ENCODE data around the gene ACO2. TPM values are rescaled to one million over a fixed set of nuclear protein-coding genes. Genes with fewer than 3 reads are reported as not detected.

Gene ACO2
- total RNA-seq, 2 experiments from 2014 or later, result 90.0 to 93.3 TPM

DNA sequence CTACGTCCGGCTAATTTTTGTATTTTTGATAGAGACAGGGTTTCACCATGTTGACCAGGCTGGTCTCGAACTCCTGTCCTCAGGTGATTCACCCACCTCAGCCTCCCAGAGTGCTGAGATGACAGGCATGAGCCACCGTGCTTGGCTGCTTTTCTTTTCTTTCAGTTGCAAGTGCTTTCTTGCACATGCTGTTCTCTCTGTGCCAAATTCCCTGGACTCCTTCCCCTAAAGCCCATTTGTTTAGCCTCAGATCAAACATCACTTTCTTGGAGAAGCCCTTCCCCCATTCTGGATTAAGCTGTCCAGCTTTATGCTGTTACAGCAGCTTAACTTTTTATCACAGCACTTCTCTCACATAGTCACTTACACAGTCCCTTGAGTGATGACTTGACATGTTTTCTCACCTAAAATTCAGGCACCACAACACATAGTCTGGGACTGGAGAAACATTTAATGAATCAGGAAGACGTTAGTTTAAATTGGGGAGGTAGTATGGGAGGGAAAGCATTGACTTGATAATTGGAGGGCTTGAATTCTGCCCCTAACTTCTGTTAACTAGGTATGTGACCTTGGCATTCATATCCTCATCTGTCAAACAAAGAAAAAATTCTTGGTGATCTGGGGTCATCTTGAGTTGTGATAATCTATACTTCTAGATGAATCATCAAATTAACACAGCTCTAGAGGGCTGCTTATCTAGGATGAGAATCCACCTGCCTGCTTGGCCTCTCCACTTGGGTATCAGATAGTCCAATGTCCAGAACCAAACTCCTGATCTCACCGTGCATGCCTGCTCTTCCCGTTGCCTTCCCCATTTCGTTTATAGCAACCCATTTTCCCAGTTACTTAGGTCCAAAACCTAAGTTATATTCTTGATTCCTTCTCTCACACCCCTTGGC lies 18.4 kb downstream of the ACO2 start:
- H3K27me3 Mint-ChIP-seq, result no peaks in the 10 kb centered on the region
- H3K4me1 Mint-ChIP-seq, result peaks cover 15% of the 10 kb centered on the region
- peaks cover 2% of the 10 kb centered on the region for H3K36me3 Mint-ChIP-seq
- DNase-seq (no peak), ATAC-seq (no peak)
- H3K27ac Mint-ChIP-seq, result no peak overlapping the region
- no peaks in the 10 kb centered on the region for H3K9me3 Mint-ChIP-seq (ENCODE audit: low read depth)
- H3K4me3 Mint-ChIP-seq, result no peak overlapping the region
- CTCF ChIA-PET, result interaction anchor here (1.5 kb wide), 1 partner anchor 39 kb away, joined by 3 read pairs; no protein-coding TSS in a partner anchor

GRCh38 chr22:41488076-41488475 lies 19.2 kb downstream of the ACO2 start:
- peaks cover 2% of the 10 kb centered on the region for H3K36me3 Mint-ChIP-seq
- H3K9me3 Mint-ChIP-seq (ENCODE audit: low read depth), result no peaks in the 10 kb centered on the region
- no peak overlapping the region for H3K4me3 Mint-ChIP-seq
- CTCF ChIA-PET, result interaction anchor here (1.1 to 1.2 kb wide), 2 partner anchors 30 to 179 kb away, joined by 3 to 4 read pairs; no protein-coding TSS in a partner anchor
- H3K27me3 Mint-ChIP-seq, result no peaks in the 10 kb centered on the region
- H3K27ac Mint-ChIP-seq, result no peak overlapping the region
- ATAC-seq (no peak), DNase-seq (no peak)
- H3K4me1 Mint-ChIP-seq, result peaks cover 8% of the 10 kb centered on the region

GRCh38 chr22:41488596-41489385 lies 19.9 kb downstream of the ACO2 start:
- Mint-ChIP-seq H3K4me1 (peaks cover 8% of the 10 kb centered on the region), H3K27ac (no peak overlapping the region), H3K36me3 (peaks cover 2% of the 10 kb centered on the region), H3K9me3 (ENCODE audit: low read depth) (no peaks in the 10 kb centered on the region), H3K4me3 (no peak overlapping the region), H3K27me3 (no peaks in the 10 kb centered on the region)
- no peak for DNase-seq
- CTCF ChIA-PET, result interaction anchor here (1.1 to 1.2 kb wide), 2 partner anchors 29 to 180 kb away, joined by 3 to 4 read pairs; no protein-coding TSS in a partner anchor
- no peak for ATAC-seq

- Mint-ChIP-seq H3K4me1 (peaks cover 2% of the 10 kb centered on the region), H3K27ac (no peak overlapping the region), H3K36me3 (peaks cover 4% of the 10 kb centered on the region), H3K9me3 (ENCODE audit: low read depth) (no peaks in the 10 kb centered on the region), H3K4me3 (no peak overlapping the region), H3K27me3 (no peaks in the 10 kb centered on the region)
- ATAC-seq (no peak), DNase-seq (no peak)
- CTCF ChIA-PET, result interaction anchor here (0.5 to 2.7 kb wide), 3 partner anchors 35 to 1036 kb away, joined by 3 to 10 read pairs (median 3); no protein-coding TSS in a partner anchor
These were observed 22.6 kb downstream of the ACO2 start for GRCh38 chr22:41491374-41492100.

GRCh38 chr22:41498303-41498835 lies 29.5 kb downstream of the ACO2 start:
- H3K27ac Mint-ChIP-seq, result no peak overlapping the region
- no peaks in the 10 kb centered on the region for H3K4me1 Mint-ChIP-seq
- peaks cover 2% of the 10 kb centered on the region for H3K36me3 Mint-ChIP-seq
- H3K9me3 Mint-ChIP-seq (ENCODE audit: low read depth), result no peaks in the 10 kb centered on the region
- ATAC-seq, result no peak
- no peak overlapping the region for H3K4me3 Mint-ChIP-seq
- no peak for DNase-seq
- H3K27me3 Mint-ChIP-seq, result no peaks in the 10 kb centered on the region
- CTCF ChIA-PET, result no interaction called here

- peaks cover 2% of the 10 kb centered on the region for H3K36me3 Mint-ChIP-seq
- no peaks in the 10 kb centered on the region for H3K9me3 Mint-ChIP-seq (ENCODE audit: low read depth)
- DNase-seq, result no peak
- CTCF ChIA-PET, result interaction anchor here (0.6 to 1.4 kb wide), 5 partner anchors 21 to 120 kb away, joined by 3 to 6 read pairs (median 5); no protein-coding TSS in a partner anchor
- no peak overlapping the region for H3K27ac Mint-ChIP-seq
- H3K27me3 Mint-ChIP-seq, result no peaks in the 10 kb centered on the region
- no peak overlapping the region for H3K4me3 Mint-ChIP-seq
- H3K4me1 Mint-ChIP-seq, result no peaks in the 10 kb centered on the region
- no peak for ATAC-seq
These were observed 30.8 kb downstream of the ACO2 start for GRCh38 chr22:41499624-41500280.

GRCh38 chr22:41500303-41500702 lies 31.4 kb downstream of the ACO2 start:
- ATAC-seq (no peak), DNase-seq (no peak)
- Mint-ChIP-seq H3K9me3 (ENCODE audit: low read depth) (no peaks in the 10 kb centered on the region), H3K4me3 (no peak overlapping the region), H3K27me3 (no peaks in the 10 kb centered on the region), H3K4me1 (no peaks in the 10 kb centered on the region), H3K36me3 (peaks cover 2% of the 10 kb centered on the region), H3K27ac (no peak overlapping the region)
- CTCF ChIA-PET, result interaction anchor here (0.6 to 3.5 kb wide), 3 partner anchors 21 to 120 kb away, joined by 3 to 45 read pairs (median 5); no protein-coding TSS in a partner anchor

DNA sequence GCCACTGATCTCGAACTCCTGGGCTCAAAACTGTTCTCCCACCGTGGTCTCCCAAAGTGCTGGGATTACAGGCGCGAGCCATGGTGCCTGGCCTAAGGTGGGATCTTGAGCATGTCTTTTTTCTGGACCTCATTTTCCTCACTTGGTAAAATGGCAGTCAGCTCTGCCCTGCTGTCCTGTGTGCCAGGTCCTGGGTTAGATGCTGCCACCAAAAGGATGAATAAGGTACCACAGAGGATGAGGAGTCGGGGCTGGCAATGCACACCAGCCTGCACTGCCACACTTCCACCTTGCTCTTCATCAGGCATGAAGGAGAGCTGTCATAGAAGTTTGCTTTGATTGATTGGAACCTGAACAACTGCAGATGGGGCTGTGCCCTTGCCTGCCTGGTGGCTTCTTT lies 32.3 kb downstream of the ACO2 start:
- H3K9me3 Mint-ChIP-seq (ENCODE audit: low read depth), result no peaks in the 10 kb centered on the region
- no peaks in the 10 kb centered on the region for H3K27me3 Mint-ChIP-seq
- DNase-seq (peak; percentile 50), ATAC-seq (peak; percentile 76)
- H3K4me3 Mint-ChIP-seq, result no peak overlapping the region
- H3K27ac Mint-ChIP-seq, result no peak overlapping the region
- H3K4me1 Mint-ChIP-seq, result no peaks in the 10 kb centered on the region
- CTCF ChIA-PET, result interaction anchor here (0.9 to 3.5 kb wide), 5 partner anchors 16 to 121 kb away, joined by 3 to 45 read pairs (median 3); no protein-coding TSS in a partner anchor
- peaks cover under 1% of the 10 kb centered on the region for H3K36me3 Mint-ChIP-seq

DNA sequence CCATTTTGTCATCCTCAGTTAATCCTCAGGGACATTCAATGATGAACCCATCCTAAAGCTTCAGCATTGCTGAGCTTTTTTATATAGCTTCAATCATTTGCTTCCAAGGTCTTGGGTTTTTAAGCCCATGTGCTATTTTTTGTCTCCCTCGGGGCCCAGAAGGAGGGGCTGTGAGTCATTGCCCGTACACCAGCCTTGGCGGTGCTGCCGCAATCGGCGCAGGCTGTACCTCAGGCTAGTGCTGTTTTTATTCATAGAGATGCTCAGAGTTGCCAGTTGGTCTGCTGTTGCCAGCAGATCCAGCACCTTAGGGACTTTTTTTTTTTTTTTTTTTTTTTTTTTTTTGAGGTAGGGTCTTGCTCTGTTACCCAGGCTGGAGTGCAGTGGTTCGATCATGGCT lies 35.5 kb downstream of the ACO2 start:
- no peaks in the 10 kb centered on the region for H3K36me3 Mint-ChIP-seq

DNA sequence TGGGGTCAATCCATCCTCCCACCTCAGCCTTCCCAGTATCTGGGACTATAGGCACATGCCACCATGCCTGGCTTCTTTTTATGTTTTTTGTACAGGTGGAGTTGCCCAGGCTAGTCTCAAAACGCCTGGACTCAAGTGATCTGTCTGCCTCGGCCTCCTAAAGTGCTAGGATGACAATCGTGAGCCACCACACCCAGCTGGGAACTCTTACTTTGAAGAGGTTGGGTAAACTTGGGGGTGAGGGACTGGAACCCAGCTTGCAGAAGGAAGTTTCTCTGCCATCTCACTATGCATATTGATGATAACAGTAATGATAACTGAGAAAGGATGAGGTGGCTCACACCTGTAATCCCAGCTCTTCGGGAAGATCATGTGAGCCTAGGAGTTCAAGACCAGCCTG lies 35.9 kb downstream of the ACO2 start:
- ATAC-seq, result no peak
- no peak for DNase-seq
- Mint-ChIP-seq H3K27ac (no peak overlapping the region), H3K4me1 (no peaks in the 10 kb centered on the region), H3K9me3 (ENCODE audit: low read depth) (no peaks in the 10 kb centered on the region), H3K4me3 (no peak overlapping the region), H3K36me3 (peaks cover 1% of the 10 kb centered on the region), H3K27me3 (no peaks in the 10 kb centered on the region)
- CTCF ChIA-PET, result interaction anchor here (1.0 to 3.2 kb wide), 3 partner anchors 13 to 101 kb away, joined by 3 to 13 read pairs (median 4); no protein-coding TSS in a partner anchor

More for the DNA sequence above, 35.5 kb downstream of the ACO2 start:
- Mint-ChIP-seq H3K4me1 (no peaks in the 10 kb centered on the region), H3K27me3 (no peaks in the 10 kb centered on the region), H3K27ac (no peak overlapping the region), H3K9me3 (ENCODE audit: low read depth) (no peaks in the 10 kb centered on the region), H3K4me3 (no peak overlapping the region)
- ATAC-seq (no peak), DNase-seq (no peak)
- CTCF ChIA-PET, result interaction anchor here (1.0 to 3.2 kb wide), 2 partner anchors 24 to 100 kb away, joined by 3 to 13 read pairs; no protein-coding TSS in a partner anchor

- CTCF ChIA-PET, result interaction anchor here (1.0 to 3.2 kb wide), 5 partner anchors 12 to 101 kb away, joined by 3 to 13 read pairs (median 4); no protein-coding TSS in a partner anchor
- no peak overlapping the region for H3K4me3 Mint-ChIP-seq
- H3K4me1 Mint-ChIP-seq, result no peaks in the 10 kb centered on the region
- H3K9me3 Mint-ChIP-seq (ENCODE audit: low read depth), result no peaks in the 10 kb centered on the region
- H3K27me3 Mint-ChIP-seq, result no peaks in the 10 kb centered on the region
- no peak for ATAC-seq
- no peak for DNase-seq
- no peak overlapping the region for H3K27ac Mint-ChIP-seq
- H3K36me3 Mint-ChIP-seq, result peaks cover 1% of the 10 kb centered on the region
These were observed 36.7 kb downstream of the ACO2 start for GRCh38 chr22:41505511-41506220.

All from activated CD8-positive, alpha-beta memory T cell treated with anti-CD3 and anti-CD28 coated beads, Interleukin-2, amount 10 ng/mL, durations not matched to agents 7 days and 5 days (primary cell).